ENCODE data around the gene SHKBP1. TPM values are rescaled to one million over a fixed set of nuclear protein-coding genes. Genes with fewer than 3 reads are reported as not detected.

The SHKBP1 gene
- total and polyA plus RNA-seq, 2 donors from 2014 or later: 69.6 to 91.3 TPM

- peaks cover 0 to 7% (median 0%) of the 10 kb centered on the region in 3 donors for H3K9me3 ChIP-seq (ENCODE audit: control insufficient read depth in 2 of 3, insufficient read depth in 1 of 3, low read length in 3 of 3)
- H3K27me3 ChIP-seq (ENCODE audit: control insufficient read depth, insufficient read depth, low read length): no peaks in the 10 kb centered on the region
- H3K4me1 ChIP-seq (ENCODE audit: control insufficient read depth in 2 of 3, insufficient read depth in 2 of 3, low read depth in 1 of 3, low read length in 3 of 3): peaks cover 0 to 15% (median 0%) of the 10 kb centered on the region in 3 donors
- peaks cover 0 to 6% (median 0%) of the 10 kb centered on the region in 3 donors for H3K36me3 ChIP-seq (ENCODE audit: control insufficient read depth in 2 of 3, insufficient read depth in 3 of 3, low read length in 3 of 3)
- DNase-seq (no peak), FAIRE-seq (no peak)
- no peak overlapping the region for H3K4me3 ChIP-seq (ENCODE audit: low read length in 3 of 3)
- intact Hi-C loops (cut with DNase I): no loop called here
- no peak for TF ChIP-seq CTCF (IDR thresholded peaks at IDR 0.05; ENCODE audit: borderline replicate concordance, extremely low read depth, insufficient read depth)
- no peak overlapping the region for H3K27ac ChIP-seq (ENCODE audit: low read depth in 2 of 2, low read length in 2 of 2)
- no peak overlapping the region for H3K9ac ChIP-seq (ENCODE audit: low read length in 3 of 3)
These were observed 43.2 kb upstream of the SHKBP1 start for GRCh38 chr19:40533508-40533907.

GRCh38 chr19:40534148-40534547 is 42.5 kb upstream of the SHKBP1 start:
- Histone ChIP-seq H3K36me3 (ENCODE audit: control insufficient read depth in 2 of 3, insufficient read depth in 3 of 3, low read length in 3 of 3) (peaks cover 0 to 6% (median 0%) of the 10 kb centered on the region in 3 donors), H3K27ac (ENCODE audit: low read depth in 2 of 2, low read length in 2 of 2) (no peak overlapping the region), H3K4me1 (ENCODE audit: control insufficient read depth in 2 of 3, insufficient read depth in 2 of 3, low read depth in 1 of 3, low read length in 3 of 3) (peaks cover 0 to 15% (median 0%) of the 10 kb centered on the region in 3 donors), H3K27me3 (ENCODE audit: control insufficient read depth, insufficient read depth, low read length) (no peaks in the 10 kb centered on the region), H3K9me3 (ENCODE audit: control insufficient read depth in 2 of 3, insufficient read depth in 1 of 3, low read length in 3 of 3) (peaks cover 0 to 7% (median 0%) of the 10 kb centered on the region in 3 donors), H3K4me3 (ENCODE audit: low read length in 3 of 3) (no peak overlapping the region), H3K9ac (ENCODE audit: low read length in 3 of 3) (no peak overlapping the region)
- no peak for TF ChIP-seq CTCF (IDR thresholded peaks at IDR 0.05; ENCODE audit: borderline replicate concordance, extremely low read depth, insufficient read depth)
- peak in 1 of 5 donors; percentile 29 for DNase-seq
- FAIRE-seq: no peak
- intact Hi-C loops (cut with DNase I): no loop called here

- FAIRE-seq: no peak
- peaks cover 0 to 6% (median 0%) of the 10 kb centered on the region in 3 donors for H3K36me3 ChIP-seq (ENCODE audit: control insufficient read depth in 2 of 3, insufficient read depth in 3 of 3, low read length in 3 of 3)
- H3K4me3 ChIP-seq (ENCODE audit: low read length in 3 of 3): no peak overlapping the region
- no peaks in the 10 kb centered on the region for H3K4me1 ChIP-seq (ENCODE audit: control insufficient read depth in 2 of 3, insufficient read depth in 2 of 3, low read depth in 1 of 3, low read length in 3 of 3)
- no peaks in the 10 kb centered on the region for H3K27me3 ChIP-seq (ENCODE audit: control insufficient read depth, insufficient read depth, low read length)
- DNase-seq: no peak
- intact Hi-C loops (cut with DNase I): no loop called here
- peaks cover 0 to 5% (median 0%) of the 10 kb centered on the region in 3 donors for H3K9me3 ChIP-seq (ENCODE audit: control insufficient read depth in 2 of 3, insufficient read depth in 1 of 3, low read length in 3 of 3)
- no peak for TF ChIP-seq CTCF (IDR thresholded peaks at IDR 0.05; ENCODE audit: borderline replicate concordance, extremely low read depth, insufficient read depth)
- H3K27ac ChIP-seq (ENCODE audit: low read depth in 2 of 2, low read length in 2 of 2): no peak overlapping the region
- H3K9ac ChIP-seq (ENCODE audit: low read length in 3 of 3): no peak overlapping the region
These were observed 37.6 kb upstream of the SHKBP1 start for GRCh38 chr19:40539070-40539469.

Data from kidney (tissue), 14 donors.